ENCODE data around the gene FXYD5.

DNA sequence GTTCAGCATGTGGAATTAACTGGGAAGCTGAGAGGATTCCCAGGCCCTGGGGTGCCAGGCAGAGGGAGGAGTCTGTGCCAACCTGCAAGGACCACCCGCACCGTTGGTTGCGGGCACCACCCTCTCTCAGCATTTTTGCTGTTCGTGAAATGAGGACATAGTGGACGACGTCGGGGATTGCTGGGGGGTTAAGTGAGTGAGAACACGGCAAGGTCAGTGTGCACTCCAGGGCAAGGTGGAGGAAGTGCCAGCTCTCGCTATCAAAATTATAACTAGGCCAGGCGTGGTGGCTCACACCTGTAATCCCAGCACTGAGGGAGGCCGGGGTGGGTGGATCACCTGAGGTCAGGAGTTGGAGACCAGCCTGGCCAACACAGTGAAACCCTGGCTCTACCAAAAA is 36.7 kb upstream of the FXYD5 start:
- TF ChIP-seq, protein P1, sequence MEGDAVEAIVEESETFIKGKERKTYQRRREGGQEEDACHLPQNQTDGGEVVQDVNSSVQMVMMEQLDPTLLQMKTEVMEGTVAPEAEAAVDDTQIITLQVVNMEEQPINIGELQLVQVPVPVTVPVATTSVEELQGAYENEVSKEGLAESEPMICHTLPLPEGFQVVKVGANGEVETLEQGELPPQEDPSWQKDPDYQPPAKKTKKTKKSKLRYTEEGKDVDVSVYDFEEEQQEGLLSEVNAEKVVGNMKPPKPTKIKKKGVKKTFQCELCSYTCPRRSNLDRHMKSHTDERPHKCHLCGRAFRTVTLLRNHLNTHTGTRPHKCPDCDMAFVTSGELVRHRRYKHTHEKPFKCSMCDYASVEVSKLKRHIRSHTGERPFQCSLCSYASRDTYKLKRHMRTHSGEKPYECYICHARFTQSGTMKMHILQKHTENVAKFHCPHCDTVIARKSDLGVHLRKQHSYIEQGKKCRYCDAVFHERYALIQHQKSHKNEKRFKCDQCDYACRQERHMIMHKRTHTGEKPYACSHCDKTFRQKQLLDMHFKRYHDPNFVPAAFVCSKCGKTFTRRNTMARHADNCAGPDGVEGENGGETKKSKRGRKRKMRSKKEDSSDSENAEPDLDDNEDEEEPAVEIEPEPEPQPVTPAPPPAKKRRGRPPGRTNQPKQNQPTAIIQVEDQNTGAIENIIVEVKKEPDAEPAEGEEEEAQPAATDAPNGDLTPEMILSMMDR (conservative IDR thresholded peaks at IDR 0.05 in 1 of 2, IDR thresholded peaks at IDR 0.05 in 1 of 2; ENCODE audit: extremely low read depth in 1 of 2, insufficient read depth in 1 of 2, low read depth in 1 of 2, low read length in 2 of 2): no peak
- TF ChIP-seq EZH2 (IDR thresholded peaks at IDR 0.05; ENCODE audit: borderline replicate concordance, low read length): no peak

All from mammary epithelial cell (primary cell).